Prostate gland (tissue), 2 donors: ENCODE measurements around the gene IL32.

Source experiments
- POLR2A ChIP-seq: fragments of 450-650 bp; IDR thresholded peaks from one replicate; pipeline ENCODE4 v1.6.1; 2016; ENCODE audit warnings: antibody characterized with exemption, mild to moderate bottlenecking
- POLR2AphosphoS5 ChIP-seq: sonication (generic); formaldehyde crosslinking; IDR thresholded peaks from one replicate; pipeline ENCODE4 v1.6.1; 2017; ENCODE audit warnings: antibody characterized with exemption
- TF ChIP-seq, protein P1 (sequence below), 4 experiments: fragments of 200-600 bp in 2 of 4; fragments of 450-650 bp in 2 of 4; sonication (generic) in 2 of 4; IDR thresholded peaks; 1 replicate in 3 of 4; 2 replicates in 1 of 4; pipeline ENCODE4 v1.5.1; 2016 to 2019; ENCODE audit warnings: antibody characterized with exemption in 4 of 4, mild to moderate bottlenecking in 2 of 4, moderate library complexity in 2 of 4

DNA sequence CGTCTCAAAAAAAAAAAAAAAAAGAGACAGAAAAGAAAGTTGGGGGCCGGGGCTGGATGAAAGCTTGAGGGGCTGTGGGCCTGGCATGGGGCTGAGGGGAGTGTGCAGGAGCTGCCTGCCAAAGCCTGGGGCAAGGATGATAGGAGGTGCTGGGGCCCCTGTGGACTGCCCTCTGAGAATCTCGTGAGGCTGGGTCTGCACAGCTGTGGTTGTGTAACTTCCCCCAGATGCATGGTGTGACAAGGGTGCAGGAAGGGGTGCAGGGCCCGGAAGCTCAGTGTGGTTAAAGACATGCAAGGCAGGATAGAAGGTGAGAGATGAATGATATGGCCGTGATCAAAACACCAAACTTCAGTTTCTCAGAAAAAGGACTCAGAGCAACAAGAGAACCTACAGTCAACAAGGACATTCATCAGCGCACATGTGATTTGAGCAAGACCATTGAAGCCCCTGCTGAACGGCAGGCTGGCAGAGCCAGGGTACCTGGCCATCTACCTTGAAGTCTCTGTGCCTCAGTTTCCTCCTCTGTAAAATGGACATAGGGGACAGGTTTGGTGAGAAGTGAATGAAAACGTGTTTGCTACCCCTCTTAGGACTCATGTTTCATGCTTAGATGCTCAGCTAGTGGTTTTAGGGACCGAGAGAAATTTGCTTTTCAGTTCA lies 9.6 kb downstream of the IL32 start:
- TF ChIP-seq, protein P1, sequence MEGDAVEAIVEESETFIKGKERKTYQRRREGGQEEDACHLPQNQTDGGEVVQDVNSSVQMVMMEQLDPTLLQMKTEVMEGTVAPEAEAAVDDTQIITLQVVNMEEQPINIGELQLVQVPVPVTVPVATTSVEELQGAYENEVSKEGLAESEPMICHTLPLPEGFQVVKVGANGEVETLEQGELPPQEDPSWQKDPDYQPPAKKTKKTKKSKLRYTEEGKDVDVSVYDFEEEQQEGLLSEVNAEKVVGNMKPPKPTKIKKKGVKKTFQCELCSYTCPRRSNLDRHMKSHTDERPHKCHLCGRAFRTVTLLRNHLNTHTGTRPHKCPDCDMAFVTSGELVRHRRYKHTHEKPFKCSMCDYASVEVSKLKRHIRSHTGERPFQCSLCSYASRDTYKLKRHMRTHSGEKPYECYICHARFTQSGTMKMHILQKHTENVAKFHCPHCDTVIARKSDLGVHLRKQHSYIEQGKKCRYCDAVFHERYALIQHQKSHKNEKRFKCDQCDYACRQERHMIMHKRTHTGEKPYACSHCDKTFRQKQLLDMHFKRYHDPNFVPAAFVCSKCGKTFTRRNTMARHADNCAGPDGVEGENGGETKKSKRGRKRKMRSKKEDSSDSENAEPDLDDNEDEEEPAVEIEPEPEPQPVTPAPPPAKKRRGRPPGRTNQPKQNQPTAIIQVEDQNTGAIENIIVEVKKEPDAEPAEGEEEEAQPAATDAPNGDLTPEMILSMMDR (IDR thresholded peaks at IDR 0.05), result no peak
- TF ChIP-seq POLR2AphosphoS5, result no peak
- TF ChIP-seq POLR2A, result no peak
